Caco-2 (cell line): ENCODE measurements around the gene PMM1. TPM values are rescaled to one million over a fixed set of nuclear protein-coding genes. Genes with fewer than 3 reads are reported as not detected.

Experiments
- BruUV-seq: library from RNA; stranded (reverse); fragments of 400-500 nt; replicated peaks from 2 replicates; lab custom pipeline; 2021; lab: Mats Ljungman, UMichigan
- CTCF ChIA-PET: fragments of 300-600 bp; sonication (Branson Sonifier 250); formaldehyde crosslinking; loops from one replicate; lab custom pipeline; 2022; ENCODE audit warnings: antibody characterized with exemption; lab: Charles Lee
- POLR2A ChIA-PET: fragments of 300-600 bp; sonication (Branson Sonifier 250); formaldehyde crosslinking; loops from one replicate; lab custom pipeline; 2022; ENCODE audit warnings: antibody characterized with exemption; lab: Charles Lee
- DNase-seq, 2 experiments: peaks; one replicate each; pipeline versions ENCODE4 v3.0.0 to v3.0.0-alpha.2; 2020 to 2022
- H3K27me3 ChIP-seq: replicated peaks from 2 replicates; pipeline ENCODE4 v1.6.0; 2011; ENCODE audit warnings: low read length; ENCODE audit not compliant: control insufficient read depth, insufficient read depth
- H3K36me3 ChIP-seq: 2 replicates; pipeline ENCODE4 v1.5.1; 2011; ENCODE audit warnings: low read length; ENCODE audit not compliant: control insufficient read depth, insufficient read depth
- H3K4me1 ChIP-seq: fragments of 250-450 bp; sonication (Bioruptor Pico); 2 replicates; pipeline ENCODE4 v1.5.1; 2020; ENCODE audit warnings: mild to moderate bottlenecking
- H3K4me3 ChIP-seq: 2 replicates; pipeline ENCODE4 v1.5.1; 2011; ENCODE audit warnings: low read depth, mild to moderate bottlenecking, control low read depth, low read length
- H3K9me3 ChIP-seq: fragments of 250-450 bp; sonication (Bioruptor Pico); 2 replicates; pipeline ENCODE4 v1.5.1; 2020; ENCODE audit warnings: mild to moderate bottlenecking, moderate library complexity
- H3K27ac Mint-ChIP-seq: one replicate; pipeline ENCODE4 v1.8.0; 2022; ENCODE audit warnings: mixed read lengths; ENCODE audit not compliant: unreplicated experiment
- H3K27me3 Mint-ChIP-seq: one replicate; pipeline ENCODE4 v1.8.0; 2022; ENCODE audit warnings: mixed read lengths; ENCODE audit not compliant: insufficient read depth, unreplicated experiment
- H3K36me3 Mint-ChIP-seq: one replicate; pipeline ENCODE4 v1.8.0; 2022; ENCODE audit warnings: mild to moderate bottlenecking, mixed read lengths; ENCODE audit not compliant: insufficient read depth, unreplicated experiment
- H3K4me1 Mint-ChIP-seq: one replicate; pipeline ENCODE4 v1.8.0; 2022; ENCODE audit warnings: low read depth, mixed read lengths; ENCODE audit not compliant: unreplicated experiment
- H3K4me3 Mint-ChIP-seq: one replicate; pipeline ENCODE4 v1.8.0; 2022; ENCODE audit warnings: mild to moderate bottlenecking, moderate library complexity, mixed read lengths; ENCODE audit not compliant: unreplicated experiment
- H3K9me3 Mint-ChIP-seq: one replicate; pipeline ENCODE4 v1.8.0; 2022; ENCODE audit warnings: mixed read lengths; ENCODE audit not compliant: unreplicated experiment
- intact Hi-C: fragments of 100-400 bp; cut with micrococcal nuclease; formaldehyde crosslinking; loops from one replicate; pipeline ENCODE4 v1.10.0; 2022; ENCODE audit not compliant: unreplicated experiment
- total RNA-seq: library from RNA; stranded (reverse); gene quantifications from 2 replicates; pipeline ENCODE4 v1.2.3, GENCODE V29; 2022
- TF ChIP-seq, protein P1 (sequence below), 2 experiments: fragments of 200-600 bp in 1 of 2; IDR thresholded peaks; 1 replicate in 1 of 2; 2 replicates in 1 of 2; pipeline versions ENCODE4 v1.5.1 to v1.8.0; 2011 to 2022; ENCODE audit warnings: antibody characterized with exemption in 1 of 2, control low read depth in 1 of 2, inconsistent platforms in 1 of 2, low read depth in 1 of 2, low read length in 1 of 2, mild to moderate bottlenecking in 1 of 2, moderate library complexity in 1 of 2; ENCODE audit not compliant: insufficient read depth in 1 of 2, severe bottlenecking in 1 of 2, unreplicated experiment in 1 of 2

Gene PMM1
- total RNA-seq, 1 experiment from 2014 or later: 29.6 TPM

DNA sequence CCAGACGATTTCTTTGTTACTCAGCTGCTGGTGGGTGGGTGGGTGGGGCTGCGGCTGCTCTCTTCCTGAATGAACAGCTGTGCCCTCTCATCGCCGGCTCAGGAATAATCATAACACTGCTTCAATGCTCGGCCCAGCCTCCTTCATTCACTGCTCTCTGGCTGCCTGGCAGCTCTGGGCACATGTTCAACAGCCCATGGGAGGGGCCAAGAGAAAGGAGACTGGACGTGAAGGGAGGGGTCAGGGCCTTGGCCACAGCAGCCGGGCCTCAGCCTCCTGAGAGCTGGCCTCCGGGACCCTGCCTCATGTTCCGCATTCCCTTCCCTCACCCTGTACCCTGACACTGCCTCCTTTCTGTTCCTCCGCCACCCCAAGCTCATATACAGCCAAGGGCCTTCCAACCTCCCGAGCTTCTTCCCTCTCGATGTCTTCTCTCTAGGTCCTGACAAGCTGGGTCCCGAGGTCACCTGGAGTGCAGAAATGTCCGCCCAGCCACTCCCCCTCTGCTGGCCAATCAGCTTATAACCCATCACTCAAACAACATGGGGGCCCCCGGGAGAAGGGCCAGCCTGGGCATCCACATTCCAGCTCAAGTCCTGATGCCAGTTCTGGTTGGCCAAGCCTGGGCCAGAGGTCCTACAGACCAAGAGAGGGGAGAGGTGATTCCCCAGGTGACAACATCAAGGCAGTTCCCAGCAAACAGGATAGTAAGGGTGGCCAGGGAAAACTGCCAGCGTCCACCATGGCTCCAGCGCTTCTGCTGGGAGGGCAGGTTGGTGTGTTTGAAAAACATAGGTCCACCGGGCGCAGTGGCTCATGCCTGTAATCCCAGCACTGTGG is 32.0 kb downstream of the PMM1 start:
- ChIA-PET POLR2A (interaction anchor here (0.9 kb wide), 1 partner anchor 89 kb away, joined by 3 read pairs; the partner anchor contains the start of genes ACO2 and PHF5A), CTCF (no interaction called here)
- no peak overlapping the region for H3K27ac Mint-ChIP-seq
- Histone ChIP-seq H3K4me1 (peaks cover 6% of the 10 kb centered on the region; the same call in 1 of the 2 replicates), H3K9me3 (no peaks in the 10 kb centered on the region), H3K27me3 (no peaks in the 10 kb centered on the region), H3K4me3 (no peak overlapping the region), H3K36me3 (no peaks in the 10 kb centered on the region)
- H3K36me3 Mint-ChIP-seq: no peaks in the 10 kb centered on the region
- H3K4me1 Mint-ChIP-seq: peaks cover 11% of the 10 kb centered on the region
- BruUV-seq: no TSS peak
- no peak for DNase-seq
- no peaks in the 10 kb centered on the region for H3K9me3 Mint-ChIP-seq
- TF ChIP-seq, protein P1, sequence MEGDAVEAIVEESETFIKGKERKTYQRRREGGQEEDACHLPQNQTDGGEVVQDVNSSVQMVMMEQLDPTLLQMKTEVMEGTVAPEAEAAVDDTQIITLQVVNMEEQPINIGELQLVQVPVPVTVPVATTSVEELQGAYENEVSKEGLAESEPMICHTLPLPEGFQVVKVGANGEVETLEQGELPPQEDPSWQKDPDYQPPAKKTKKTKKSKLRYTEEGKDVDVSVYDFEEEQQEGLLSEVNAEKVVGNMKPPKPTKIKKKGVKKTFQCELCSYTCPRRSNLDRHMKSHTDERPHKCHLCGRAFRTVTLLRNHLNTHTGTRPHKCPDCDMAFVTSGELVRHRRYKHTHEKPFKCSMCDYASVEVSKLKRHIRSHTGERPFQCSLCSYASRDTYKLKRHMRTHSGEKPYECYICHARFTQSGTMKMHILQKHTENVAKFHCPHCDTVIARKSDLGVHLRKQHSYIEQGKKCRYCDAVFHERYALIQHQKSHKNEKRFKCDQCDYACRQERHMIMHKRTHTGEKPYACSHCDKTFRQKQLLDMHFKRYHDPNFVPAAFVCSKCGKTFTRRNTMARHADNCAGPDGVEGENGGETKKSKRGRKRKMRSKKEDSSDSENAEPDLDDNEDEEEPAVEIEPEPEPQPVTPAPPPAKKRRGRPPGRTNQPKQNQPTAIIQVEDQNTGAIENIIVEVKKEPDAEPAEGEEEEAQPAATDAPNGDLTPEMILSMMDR (IDR thresholded peaks at IDR 0.05; ENCODE audit: insufficient read depth in 1 of 2, low read depth in 1 of 2, low read length in 1 of 2, severe bottlenecking in 1 of 2, unreplicated experiment in 1 of 2): no peak
- no peak overlapping the region for H3K4me3 Mint-ChIP-seq
- no peaks in the 10 kb centered on the region for H3K27me3 Mint-ChIP-seq
- intact Hi-C loops: no loop called here

GRCh38 chr22:41556561-41556960 is 33.1 kb downstream of the PMM1 start:
- CTCF ChIA-PET: no interaction called here
- H3K27me3 ChIP-seq: no peaks in the 10 kb centered on the region
- H3K9me3 ChIP-seq: no peaks in the 10 kb centered on the region
- Mint-ChIP-seq H3K4me3 (no peak overlapping the region), H3K27me3 (no peaks in the 10 kb centered on the region), H3K9me3 (no peaks in the 10 kb centered on the region), H3K4me1 (peaks cover 17% of the 10 kb centered on the region), H3K27ac (no peak overlapping the region), H3K36me3 (no peaks in the 10 kb centered on the region)
- H3K36me3 ChIP-seq: no peaks in the 10 kb centered on the region
- BruUV-seq: no TSS peak
- intact Hi-C loops: no loop called here
- TF ChIP-seq, protein P1 (IDR thresholded peaks at IDR 0.05; ENCODE audit: insufficient read depth in 1 of 2, low read depth in 1 of 2, low read length in 1 of 2, severe bottlenecking in 1 of 2, unreplicated experiment in 1 of 2): no peak
- no peak for DNase-seq
- H3K4me3 ChIP-seq: no peak overlapping the region
- peaks cover 6% of the 10 kb centered on the region; the same call in 1 of the 2 replicates for H3K4me1 ChIP-seq
- POLR2A ChIA-PET: interaction anchor here (0.9 kb wide), 1 partner anchor 88 kb away, joined by 3 read pairs; the partner anchor contains the start of genes ACO2 and PHF5A

- Mint-ChIP-seq H3K27me3 (no peaks in the 10 kb centered on the region), H3K9me3 (no peaks in the 10 kb centered on the region), H3K4me3 (no peak overlapping the region), H3K4me1 (peaks cover 8% of the 10 kb centered on the region), H3K27ac (no peak overlapping the region), H3K36me3 (no peaks in the 10 kb centered on the region)
- Histone ChIP-seq H3K4me3 (no peak overlapping the region), H3K9me3 (no peaks in the 10 kb centered on the region), H3K4me1 (peaks cover 9% of the 10 kb centered on the region; the same call in 1 of the 2 replicates), H3K36me3 (no peaks in the 10 kb centered on the region), H3K27me3 (no peaks in the 10 kb centered on the region)
- no TSS peak for BruUV-seq
- ChIA-PET POLR2A (no interaction called here), CTCF (no interaction called here)
- TF ChIP-seq, protein P1 (IDR thresholded peaks at IDR 0.05; ENCODE audit: insufficient read depth in 1 of 2, low read depth in 1 of 2, low read length in 1 of 2, severe bottlenecking in 1 of 2, unreplicated experiment in 1 of 2): no peak
- intact Hi-C loops: no loop called here
- no peak for DNase-seq
Observed at GRCh38 chr22:41555325-41555982, 34.2 kb downstream of the PMM1 start.
